K562 (cell line): Measurements from ENCODE around the gene TSGA10. TPM values are rescaled to one million over a fixed set of nuclear protein-coding genes. Genes with fewer than 3 reads are reported as not detected.

ENCODE experiments used
- ATF7 ChIP-seq: fragments of 450-650 bp; IDR thresholded peaks from 2 replicates; pipeline ENCODE4 v1.7.1; 2014; ENCODE audit warnings: mild to moderate bottlenecking, moderate library complexity
- CHD2 ChIP-seq: IDR thresholded peaks from 2 replicates; pipeline ENCODE4 v1.6.1; 2011; ENCODE audit warnings: low read depth, low read length
- CXXC5 ChIP-seq: fragments of 250-450 bp; sonication (Bioruptor Pico); IDR thresholded peaks from 2 replicates; pipeline ENCODE4 v1.8.0; 2022; ENCODE audit warnings: inconsistent platforms, mild to moderate bottlenecking, moderate library complexity
- HMG20B ChIP-seq: fragments of 250-450 bp; sonication (Bioruptor Pico); IDR thresholded peaks from 2 replicates; pipeline ENCODE4 v1.5.0; 2021; ENCODE audit warnings: mild to moderate bottlenecking
- HNRNPK ChIP-seq: fragments of 200-400 bp; formaldehyde crosslinking; IDR thresholded peaks from one replicate; pipeline ENCODE4 v1.6.1; 2018; ENCODE audit warnings: mild to moderate bottlenecking, low read depth, low read length; ENCODE audit not compliant: poor library complexity, severe bottlenecking
- LARP7 ChIP-seq: fragments of 450-650 bp; IDR thresholded peaks from 2 replicates; pipeline ENCODE4 v1.6.1; 2016
- PKNOX1 ChIP-seq: fragments of 450-650 bp; IDR thresholded peaks from 2 replicates; pipeline ENCODE4 v1.6.1; 2016
- POLR2B ChIP-seq: fragments of 450-650 bp; IDR thresholded peaks from 2 replicates; pipeline ENCODE4 v1.6.1; 2018; ENCODE audit warnings: low read depth; ENCODE audit not compliant: partially characterized antibody
- POLR2G ChIP-seq: fragments of 200-400 bp; formaldehyde crosslinking; IDR thresholded peaks from 2 replicates; pipeline ENCODE4 v1.6.1; 2017; ENCODE audit warnings: low read depth, mild to moderate bottlenecking, antibody characterized with exemption, low read length, moderate library complexity
- RBBP5 ChIP-seq: fragments of 200-600 bp; sonication (generic); IDR thresholded peaks from 2 replicates; pipeline ENCODE4 v1.6.1; 2012; ENCODE audit warnings: borderline replicate concordance, mild to moderate bottlenecking, low read length, control low read depth, inconsistent platforms; ENCODE audit not compliant: insufficient read depth, poor library complexity, severe bottlenecking
- SP1 ChIP-seq: sonication (generic); formaldehyde crosslinking; IDR thresholded peaks from 2 replicates; pipeline ENCODE4 v1.8.1; 2022; ENCODE audit warnings: mild to moderate bottlenecking, missing genetic modification reagents
- VEZF1 ChIP-seq: fragments of 200-800 bp; sonication (Bioruptor generic); IDR thresholded peaks from 2 replicates; pipeline ENCODE4 v1.6.1; 2017; ENCODE audit warnings: missing genetic modification characterization, missing compliant biosample characterization
- YY1 ChIP-seq, 3 experiments: IDR thresholded peaks; 2 replicates each; pipeline ENCODE4 v1.6.1; 2011; ENCODE audit warnings: low read length in 2 of 3, mild to moderate bottlenecking in 2 of 3, moderate library complexity in 2 of 3, borderline replicate concordance in 1 of 3, control low read depth in 1 of 3, low read depth in 1 of 3; ENCODE audit not compliant: insufficient read depth in 3 of 3, insufficient replicate concordance in 2 of 3, control insufficient read depth in 1 of 3, insufficient read length in 1 of 3; ENCODE audit errors: extremely low read depth in 1 of 3
- polyA plus RNA-seq, 8 experiments: library from polyadenylated mRNA; depleted of rRNA in 4 of 8; stranded (reverse) in 5 of 8; unstranded in 3 of 8; fragments of >200 nt; fragmentation: Nextera tagmentation in 2 of 8; fragmentation: Illumina TruSeq in 1 of 8; extraction: Ambion mirVana in 2 of 8; extraction: Trizol in 1 of 8; gene quantifications; 2 replicates each; pipeline versions ENCODE4 v1.2.1 to v1.2.3, GENCODE V29; 2011 to 2014; ENCODE audit warnings: inconsistent platforms in 1 of 8, missing spikeins in 1 of 8
- total RNA-seq, 7 experiments: library from RNA; depleted of rRNA in 6 of 7; stranded (reverse); fragments of >200 nt in 6 of 7; fragmentation: Illumina TruSeq in 2 of 7; extraction: Trizol in 2 of 7; gene quantifications; 2 replicates each; pipeline versions ENCODE4 v1.2.1 to v1.2.3, GENCODE V29; 2011 to 2021; ENCODE audit warnings: low replicate concordance in 1 of 7
- TF ChIP-seq, protein P1 (sequence below): sonication (generic); formaldehyde crosslinking; IDR thresholded peaks from 2 replicates; pipeline ENCODE4 v1.8.0; 2022; ENCODE audit warnings: mild to moderate bottlenecking, low read depth, missing genetic modification reagents
- TF ChIP-seq, protein P2 (sequence below), 2 experiments: IDR thresholded peaks; 2 replicates each; pipeline ENCODE4 v1.6.1; 2012; ENCODE audit warnings: improper control_type of control experiment in 2 of 2, low read depth in 2 of 2, low read length in 2 of 2, borderline replicate concordance in 1 of 2
- TF ChIP-seq, protein P3 (sequence below), 2 experiments: fragments of 450-650 bp; conservative IDR thresholded peaks; 2 replicates each; pipeline ENCODE4 v1.6.1; 2017; ENCODE audit warnings: mild to moderate bottlenecking in 2 of 2, moderate library complexity in 2 of 2

Gene TSGA10
- total and polyA plus RNA-seq, 9 of the 15 experiments (the other 6 are each of a cell fraction or from before 2014, with no cell fraction given) = 2.1 to 11.3 (median 3.2) TPM

DNA sequence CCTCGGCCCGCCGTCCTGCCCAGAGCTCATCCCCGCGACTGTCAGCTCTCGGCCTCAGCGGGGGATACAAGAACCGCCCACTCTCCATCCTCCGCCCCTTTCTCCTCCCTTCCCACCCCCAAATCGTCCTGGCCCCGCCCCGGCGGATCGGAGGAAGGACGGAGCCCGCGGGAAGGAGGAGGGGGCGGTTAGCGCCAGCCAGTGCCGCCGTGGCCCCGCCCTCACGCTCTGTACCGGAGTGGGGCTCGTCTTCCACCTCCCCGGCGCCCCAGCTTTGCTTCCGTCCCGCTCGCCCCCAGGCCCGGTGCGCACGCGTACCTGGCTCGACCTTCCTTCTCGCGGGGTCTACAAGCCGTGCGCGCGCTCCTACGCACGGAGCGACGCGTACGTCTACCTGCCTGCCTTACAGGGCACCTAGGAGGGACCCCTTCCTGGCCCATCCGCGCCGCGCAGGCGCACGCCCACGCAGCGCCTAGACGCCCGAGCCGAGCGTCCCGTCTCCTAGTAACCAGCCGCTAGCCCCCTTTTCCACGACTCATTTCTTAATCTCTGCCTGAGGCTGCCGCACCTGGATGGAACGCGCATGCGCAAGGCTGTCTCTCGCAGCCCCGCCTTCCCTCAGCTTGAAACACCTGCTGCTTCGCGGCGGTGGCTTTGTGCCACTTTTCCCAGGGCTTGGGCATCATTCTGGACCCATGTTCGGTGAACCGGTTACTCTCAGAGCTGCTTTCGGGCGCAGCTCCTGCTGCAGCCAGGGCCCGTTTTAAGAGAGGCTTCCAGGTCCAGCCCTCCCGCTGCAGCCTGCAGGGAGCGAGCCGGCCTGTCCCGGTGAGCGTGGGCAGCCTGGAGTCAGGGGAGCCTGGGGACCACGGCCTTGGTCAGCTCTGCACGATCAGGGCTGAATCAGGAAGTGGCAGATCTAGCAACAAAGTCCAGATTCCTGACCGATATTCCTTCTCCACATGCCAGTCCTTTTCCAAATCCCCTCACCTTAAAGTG, 13.3 kb downstream of the TSGA10 start, which contains the start of gene C2orf15 (continued):
- TF ChIP-seq, protein P1, sequence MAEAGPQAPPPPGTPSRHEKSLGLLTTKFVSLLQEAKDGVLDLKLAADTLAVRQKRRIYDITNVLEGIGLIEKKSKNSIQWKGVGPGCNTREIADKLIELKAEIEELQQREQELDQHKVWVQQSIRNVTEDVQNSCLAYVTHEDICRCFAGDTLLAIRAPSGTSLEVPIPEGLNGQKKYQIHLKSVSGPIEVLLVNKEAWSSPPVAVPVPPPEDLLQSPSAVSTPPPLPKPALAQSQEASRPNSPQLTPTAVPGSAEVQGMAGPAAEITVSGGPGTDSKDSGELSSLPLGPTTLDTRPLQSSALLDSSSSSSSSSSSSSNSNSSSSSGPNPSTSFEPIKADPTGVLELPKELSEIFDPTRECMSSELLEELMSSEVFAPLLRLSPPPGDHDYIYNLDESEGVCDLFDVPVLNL (CRISPR knock-in tag) = 0 out of 2 replicates have a peak, but pooled peaks have one; percentile 44
- TF ChIP-seq VEZF1 (CRISPR knock-in tag) (peak; percentile 82), POLR2B (peak; percentile 25), YY1 (IDR thresholded peaks at IDR 0.05; ENCODE audit: borderline replicate concordance in 1 of 3, control insufficient read depth in 1 of 3, extremely low read depth in 1 of 3, insufficient read depth in 3 of 3, insufficient read length in 1 of 3, insufficient replicate concordance in 2 of 3, low read depth in 1 of 3, low read length in 2 of 3) (peak in 1 of 3 experiments; percentile 14), PKNOX1 (peak; percentile 57), CHD2 (0 out of 2 replicates have a peak, but pooled peaks have one; percentile 19), RBBP5 (peak; percentile 57), POLR2G (peak; percentile 73), LARP7 (no peak), HNRNPK (peak; percentile 18), ATF7 (peak; percentile 45; the same call in 1 of the 2 replicates), SP1 (CRISPR knock-in tag) (peak; percentile 70), CXXC5 (CRISPR knock-in tag) (peak; percentile 66), HMG20B (no peak)
- TF ChIP-seq, protein P2, sequence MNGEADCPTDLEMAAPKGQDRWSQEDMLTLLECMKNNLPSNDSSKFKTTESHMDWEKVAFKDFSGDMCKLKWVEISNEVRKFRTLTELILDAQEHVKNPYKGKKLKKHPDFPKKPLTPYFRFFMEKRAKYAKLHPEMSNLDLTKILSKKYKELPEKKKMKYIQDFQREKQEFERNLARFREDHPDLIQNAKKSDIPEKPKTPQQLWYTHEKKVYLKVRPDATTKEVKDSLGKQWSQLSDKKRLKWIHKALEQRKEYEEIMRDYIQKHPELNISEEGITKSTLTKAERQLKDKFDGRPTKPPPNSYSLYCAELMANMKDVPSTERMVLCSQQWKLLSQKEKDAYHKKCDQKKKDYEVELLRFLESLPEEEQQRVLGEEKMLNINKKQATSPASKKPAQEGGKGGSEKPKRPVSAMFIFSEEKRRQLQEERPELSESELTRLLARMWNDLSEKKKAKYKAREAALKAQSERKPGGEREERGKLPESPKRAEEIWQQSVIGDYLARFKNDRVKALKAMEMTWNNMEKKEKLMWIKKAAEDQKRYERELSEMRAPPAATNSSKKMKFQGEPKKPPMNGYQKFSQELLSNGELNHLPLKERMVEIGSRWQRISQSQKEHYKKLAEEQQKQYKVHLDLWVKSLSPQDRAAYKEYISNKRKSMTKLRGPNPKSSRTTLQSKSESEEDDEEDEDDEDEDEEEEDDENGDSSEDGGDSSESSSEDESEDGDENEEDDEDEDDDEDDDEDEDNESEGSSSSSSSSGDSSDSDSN (IDR thresholded peaks at IDR 0.05; ENCODE audit: borderline replicate concordance in 1 of 2, low read depth in 2 of 2, low read length in 2 of 2) = peak in 1 of 2 experiments; percentile 73; a peak in 1 of 4 replicates
- TF ChIP-seq, protein P3, sequence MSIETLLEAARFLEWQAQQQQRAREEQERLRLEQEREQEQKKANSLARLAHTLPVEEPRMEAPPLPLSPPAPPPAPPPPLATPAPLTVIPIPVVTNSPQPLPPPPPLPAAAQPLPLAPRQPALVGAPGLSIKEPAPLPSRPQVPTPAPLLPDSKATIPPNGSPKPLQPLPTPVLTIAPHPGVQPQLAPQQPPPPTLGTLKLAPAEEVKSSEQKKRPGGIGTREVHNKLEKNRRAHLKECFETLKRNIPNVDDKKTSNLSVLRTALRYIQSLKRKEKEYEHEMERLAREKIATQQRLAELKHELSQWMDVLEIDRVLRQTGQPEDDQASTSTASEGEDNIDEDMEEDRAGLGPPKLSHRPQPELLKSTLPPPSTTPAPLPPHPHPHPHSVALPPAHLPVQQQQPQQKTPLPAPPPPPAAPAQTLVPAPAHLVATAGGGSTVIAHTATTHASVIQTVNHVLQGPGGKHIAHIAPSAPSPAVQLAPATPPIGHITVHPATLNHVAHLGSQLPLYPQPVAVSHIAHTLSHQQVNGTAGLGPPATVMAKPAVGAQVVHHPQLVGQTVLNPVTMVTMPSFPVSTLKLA (conservative IDR thresholded peaks at IDR 0.05) = peak in 1 of 2 experiments; percentile 46; a peak in 2 of 4 replicates
